Stimulated activated CD4-positive, alpha-beta T cell treated with anti-CD3 and anti-CD28 coated beads, Interleukin-2, amount 100 ng/mL, for 4 hours (primary cell): ENCODE measurements around the gene RNU7-1.

Experiments used
- DNase-seq: peaks from one replicate; pipeline ENCODE4 v3.0.0-alpha.2; 2020; ENCODE audit warnings: low read depth

RNU7-1 gene

GRCh38 chr12:6937481-6938352 lies 5.9 kb upstream of the RNU7-1 start:
- peak; percentile 92 for DNase-seq

DNA sequence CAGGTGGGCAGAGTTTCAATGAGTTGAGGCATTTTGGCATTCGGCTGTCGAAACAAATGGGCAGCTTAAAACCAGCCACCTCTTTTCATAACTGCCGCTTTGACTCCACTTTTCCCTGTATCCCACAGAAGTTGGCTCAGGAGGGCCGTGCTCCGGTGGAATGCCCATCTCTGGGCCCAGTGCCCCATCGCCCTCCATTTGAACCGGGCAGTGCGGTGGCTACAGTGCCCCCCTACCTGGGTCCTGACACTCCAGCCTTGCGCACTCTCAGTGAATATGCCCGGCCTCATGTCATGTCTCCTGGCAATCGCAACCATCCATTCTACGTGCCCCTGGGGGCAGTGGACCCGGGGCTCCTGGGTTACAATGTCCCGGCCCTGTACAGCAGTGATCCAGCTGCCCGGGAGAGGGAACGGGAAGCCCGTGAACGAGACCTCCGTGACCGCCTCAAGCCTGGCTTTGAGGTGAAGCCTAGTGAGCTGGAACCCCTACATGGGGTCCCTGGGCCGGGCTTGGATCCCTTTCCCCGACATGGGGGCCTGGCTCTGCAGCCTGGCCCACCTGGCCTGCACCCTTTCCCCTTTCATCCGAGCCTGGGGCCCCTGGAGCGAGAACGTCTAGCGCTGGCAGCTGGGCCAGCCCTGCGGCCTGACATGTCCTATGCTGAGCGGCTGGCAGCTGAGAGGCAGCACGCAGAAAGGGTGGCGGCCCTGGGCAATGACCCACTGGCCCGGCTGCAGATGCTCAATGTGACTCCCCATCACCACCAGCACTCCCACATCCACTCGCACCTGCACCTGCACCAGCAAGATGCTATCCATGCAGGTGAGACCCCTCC lies 5.0 kb upstream of the RNU7-1 start:
- no peak for DNase-seq

- DNase-seq = no peak
Measured at GRCh38 chr12:6939191-6939540, 4.5 kb upstream of the RNU7-1 start.

DNA sequence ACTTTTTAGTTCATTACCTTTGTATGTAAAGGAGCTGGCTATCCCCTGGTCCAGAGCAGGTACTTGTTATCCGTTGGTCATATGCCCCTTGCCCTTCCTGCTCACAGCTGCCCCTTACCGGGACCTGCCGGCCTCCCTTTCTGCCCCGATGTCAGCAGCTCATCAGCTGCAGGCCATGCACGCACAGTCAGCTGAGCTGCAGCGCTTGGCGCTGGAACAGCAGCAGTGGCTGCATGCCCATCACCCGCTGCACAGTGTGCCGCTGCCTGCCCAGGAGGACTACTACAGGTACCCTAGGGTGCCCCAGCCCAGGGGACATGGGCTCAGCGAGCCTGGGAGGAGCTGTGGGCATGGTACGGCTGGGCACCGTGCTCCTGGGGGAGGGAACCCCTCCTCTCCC lies 2.3 kb upstream of the RNU7-1 start:
- no peak for DNase-seq

- no peak for DNase-seq
Measured at GRCh38 chr12:6941782-6942181, 1.8 kb upstream of the RNU7-1 start.

- no peak for DNase-seq
Measured at GRCh38 chr12:6942331-6942665, 1.3 kb upstream of the RNU7-1 start.

GRCh38 chr12:6943389-6943721 lies 261 bp upstream of the RNU7-1 start:
- peak; percentile 70 for DNase-seq

- peak; percentile 80 for DNase-seq
Measured at GRCh38 chr12:6944381-6945186, 968 bp downstream of the RNU7-1 start.

DNA sequence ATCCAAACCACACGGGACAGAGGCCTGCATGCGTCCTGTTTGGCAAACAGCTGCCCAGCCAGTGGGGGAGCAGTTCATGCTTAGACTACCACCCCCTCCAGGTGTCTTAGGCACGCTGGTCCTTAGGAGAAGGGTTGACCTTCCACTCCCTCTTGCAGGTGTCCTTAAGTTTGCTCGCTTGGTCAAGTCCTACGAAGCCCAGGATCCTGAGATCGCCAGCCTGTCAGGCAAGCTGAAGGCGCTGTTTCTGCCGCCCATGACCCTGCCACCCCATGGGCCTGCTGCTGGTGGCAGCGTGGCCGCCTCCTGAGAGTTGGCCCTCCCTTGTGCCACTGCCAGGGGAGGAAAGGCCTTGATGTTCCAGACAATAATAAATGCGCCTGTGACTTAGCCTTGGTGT lies 2.0 kb downstream of the RNU7-1 start:
- DNase-seq = no peak

DNA sequence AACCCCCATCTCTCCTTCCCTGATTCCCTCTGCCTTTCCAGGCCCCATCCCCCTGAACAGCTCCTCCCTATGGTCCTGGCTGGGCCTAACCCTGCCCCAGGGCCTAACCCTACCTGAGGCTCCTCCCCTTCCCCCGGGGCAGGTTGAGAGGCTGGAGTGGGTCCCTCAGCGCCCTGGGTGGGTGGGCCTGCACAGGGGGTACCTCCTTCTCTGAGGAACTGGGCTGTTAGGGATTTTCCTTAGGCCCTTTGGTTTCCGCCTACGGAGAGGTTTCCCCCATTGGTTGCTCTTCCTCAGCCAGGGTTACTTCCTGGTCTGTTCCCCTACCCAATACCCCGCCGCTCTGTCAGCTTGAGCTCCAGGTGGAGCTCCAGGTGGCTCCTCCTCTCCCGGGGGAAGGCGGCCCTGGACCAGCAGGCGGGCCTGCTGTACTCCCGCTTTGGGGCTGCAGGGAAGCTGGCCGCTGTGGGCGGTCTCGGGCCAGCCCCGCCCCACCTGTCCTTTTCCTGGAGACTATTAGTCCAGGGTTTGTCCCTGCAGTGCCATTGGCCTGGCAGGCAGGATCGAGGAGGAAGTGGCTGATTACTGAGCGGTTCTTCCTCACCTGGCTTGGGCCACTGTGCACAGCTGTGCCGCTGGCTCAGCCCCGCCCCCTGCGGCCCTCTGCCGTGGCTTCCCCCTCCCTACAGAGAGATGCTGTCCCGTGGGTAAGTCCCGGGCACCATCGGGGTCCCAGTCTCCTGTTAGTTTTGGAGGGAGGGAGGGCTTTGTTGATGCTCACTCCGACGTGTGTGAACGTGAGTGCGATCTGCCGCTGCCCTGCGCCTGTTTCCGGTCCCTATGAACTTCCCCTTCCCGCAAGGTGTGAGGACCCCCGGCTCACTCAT lies 2.7 kb downstream of the RNU7-1 start:
- DNase-seq = no peak

- no peak for DNase-seq
Measured at GRCh38 chr12:6946920-6947374, 3.3 kb downstream of the RNU7-1 start.

DNA sequence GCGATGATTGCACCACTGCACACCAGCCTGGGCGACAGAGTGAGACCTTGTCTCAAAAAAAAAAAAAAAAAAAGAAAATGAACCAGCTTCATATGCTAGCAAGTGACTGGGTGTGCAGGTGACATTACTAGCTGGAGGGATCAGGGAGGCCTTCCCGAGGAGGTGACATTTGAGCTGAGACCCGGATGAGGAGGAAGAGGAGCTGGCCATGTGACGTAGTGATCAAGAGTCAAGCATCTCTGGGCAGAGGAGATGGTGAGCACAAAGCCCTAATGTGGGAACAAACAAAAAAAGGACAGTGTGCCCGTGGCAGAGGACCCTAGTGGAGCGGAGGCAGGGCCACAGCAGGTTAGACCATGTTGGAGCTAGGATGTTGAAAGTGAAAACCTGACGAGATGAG lies 4.0 kb downstream of the RNU7-1 start:
- no peak for DNase-seq

DNA sequence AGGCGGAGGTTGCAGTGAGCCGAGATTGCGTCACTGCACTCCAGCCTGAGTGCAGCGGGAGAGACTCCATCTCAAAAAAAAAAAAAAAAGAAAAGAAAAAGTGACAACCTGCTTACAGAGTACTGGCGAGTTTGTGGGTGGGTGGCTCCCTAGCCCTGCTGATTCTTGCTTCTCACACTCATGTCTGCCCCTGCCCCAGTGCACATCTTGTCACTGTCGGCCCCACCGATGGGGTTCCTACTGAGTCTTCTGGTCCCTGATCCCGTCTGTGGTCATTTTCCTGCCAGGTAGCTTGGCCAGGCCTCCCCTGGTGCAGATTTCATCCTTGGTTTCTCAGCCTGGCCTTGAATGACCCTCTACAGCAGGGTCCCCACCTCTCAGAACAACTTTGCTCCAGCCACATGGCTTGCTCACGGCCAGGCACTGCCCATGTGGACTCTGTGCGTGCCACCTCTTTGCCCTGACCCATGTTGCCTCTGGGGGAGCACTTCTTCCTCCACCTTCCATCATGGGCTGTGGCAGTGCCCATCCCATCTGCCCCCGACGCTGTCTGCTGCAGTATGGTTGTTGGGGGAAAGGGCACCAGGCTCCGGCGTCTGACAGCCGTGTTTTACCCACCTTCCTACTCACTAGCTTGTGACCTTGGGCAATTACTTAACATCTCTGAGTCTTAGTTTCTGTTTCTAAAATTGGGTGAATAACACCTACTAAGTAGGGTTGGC lies 5.4 kb downstream of the RNU7-1 start:
- DNase-seq = no peak

DNA sequence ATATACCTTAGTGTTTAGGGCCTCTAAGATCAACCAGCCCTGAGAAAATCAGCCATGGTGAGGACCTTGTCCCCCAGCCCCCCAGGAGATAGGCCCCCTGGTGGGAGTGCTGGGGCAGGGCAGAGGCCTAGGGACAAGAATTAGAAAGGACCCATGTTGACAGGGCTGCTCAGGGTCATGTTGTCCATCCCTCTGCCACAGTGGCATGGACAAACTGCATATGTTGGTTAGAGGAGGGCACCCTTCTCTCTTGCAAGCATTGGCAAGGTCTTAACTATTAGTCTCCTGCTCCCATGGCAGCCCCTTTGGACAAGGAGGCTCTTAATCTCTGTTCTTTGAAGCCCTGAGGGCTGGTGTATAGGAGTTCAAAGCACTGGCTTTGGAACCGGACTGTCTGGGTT lies 6.8 kb downstream of the RNU7-1 start:
- DNase-seq = no peak

DNA sequence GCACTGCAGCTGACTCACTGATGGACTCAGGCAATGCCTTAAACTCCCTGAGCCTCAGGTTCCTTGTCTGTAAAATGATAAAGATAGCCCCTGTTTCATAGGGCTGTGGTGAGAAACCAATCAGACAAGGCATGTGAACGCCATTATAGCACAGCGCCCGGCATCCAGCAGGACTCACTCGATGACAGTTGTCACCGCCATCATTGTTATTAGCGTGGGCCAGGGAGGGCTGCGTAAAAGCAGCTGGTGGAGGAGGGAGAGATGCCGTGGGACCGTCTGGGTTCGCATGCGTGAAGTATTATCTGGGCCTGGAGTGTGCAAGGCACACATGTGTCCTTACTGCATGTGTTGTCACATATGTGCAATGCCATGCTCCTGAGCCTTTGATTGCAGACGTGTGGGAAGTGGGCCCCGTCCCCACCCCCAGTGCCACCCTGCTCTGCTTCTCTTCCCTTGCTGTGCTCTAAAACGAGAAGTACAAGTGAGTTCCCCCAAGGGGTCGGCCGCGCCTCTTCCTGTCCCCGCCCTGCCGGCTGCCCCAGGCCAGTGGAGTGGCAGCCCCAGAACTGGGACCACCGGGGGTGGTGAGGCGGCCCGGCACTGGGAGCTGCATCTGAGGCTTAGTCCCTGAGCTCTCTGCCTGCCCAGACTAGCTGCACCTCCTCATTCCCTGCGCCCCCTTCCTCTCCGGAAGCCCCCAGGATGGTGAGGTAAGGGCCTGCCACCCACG lies 7.4 kb downstream of the RNU7-1 start, which contains the start of gene PTPN6:
PTPN6 (plus strand) TSS at position 546 of the 730 bp plus-strand sequence; CDS start at position 703, 157 bp downstream.
- peak; percentile 76 for DNase-seq

GRCh38 chr12:6951551-6952120 lies 8.0 kb downstream of the RNU7-1 start:
- no peak for DNase-seq

GRCh38 chr12:6952121-6952862 lies 8.7 kb downstream of the RNU7-1 start:
- DNase-seq = no peak

- DNase-seq = no peak
Measured at GRCh38 chr12:6952863-6953441, 9.3 kb downstream of the RNU7-1 start.
